HCT116 (cell line): Measurements from ENCODE around the gene SOWAHC.

Source experiments
- EZH2phosphoT487 ChIP-seq: fragments of 200-600 bp; IDR thresholded peaks from 2 replicates; pipeline ENCODE4 v1.6.1; 2018; ENCODE audit warnings: antibody characterized with exemption, borderline replicate concordance
- POLR2A ChIP-seq: IDR thresholded peaks from 2 replicates; pipeline ENCODE4 v1.7.0; 2011; ENCODE audit warnings: borderline replicate concordance; ENCODE audit not compliant: insufficient read depth, insufficient read length; ENCODE audit errors: extremely low read depth
- POLR2AphosphoS5 ChIP-seq: IDR thresholded peaks from 2 replicates; pipeline ENCODE4 v1.6.1; 2011; ENCODE audit warnings: mild to moderate bottlenecking, low read depth, low read length, moderate library complexity
- SP1 ChIP-seq: IDR thresholded peaks from 2 replicates; pipeline ENCODE4 v1.6.1; 2012; ENCODE audit warnings: low read depth
- TF ChIP-seq, protein P1 (sequence below), 3 experiments: fragments of 200-600 bp in 1 of 3; sonication (generic) in 1 of 3; IDR thresholded peaks in 2 of 3; conservative IDR thresholded peaks in 1 of 3; 2 replicates each; pipeline ENCODE4 v1.5.1; 2012 to 2017; ENCODE audit warnings: low read depth in 2 of 3, low read length in 2 of 3, antibody characterized with exemption in 1 of 3, borderline replicate concordance in 1 of 3, control low read depth in 1 of 3, mild to moderate bottlenecking in 1 of 3, mixed read lengths in 1 of 3, mixed run types in 1 of 3, moderate library complexity in 1 of 3; ENCODE audit not compliant: insufficient read depth in 1 of 3

DNA sequence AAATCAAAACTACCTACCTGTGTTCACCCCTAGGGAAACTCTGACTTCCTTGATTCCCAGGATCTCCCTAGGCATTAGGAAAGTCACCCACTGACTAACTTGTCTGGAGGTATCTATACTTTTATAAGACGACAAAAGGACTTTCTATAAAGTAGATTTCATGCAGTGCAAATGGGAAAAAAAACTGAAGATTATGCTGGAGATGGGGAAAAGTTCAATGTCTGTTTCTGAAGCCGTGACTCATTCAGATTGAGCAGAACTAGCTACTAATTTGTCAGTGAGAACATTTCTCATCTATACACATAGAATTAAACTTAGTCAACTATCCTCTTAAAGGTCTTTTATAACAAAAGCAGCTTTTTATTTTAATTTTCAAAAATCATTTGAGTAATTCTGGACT, 6.4 kb upstream of the SOWAHC start:
- TF ChIP-seq, protein P1, sequence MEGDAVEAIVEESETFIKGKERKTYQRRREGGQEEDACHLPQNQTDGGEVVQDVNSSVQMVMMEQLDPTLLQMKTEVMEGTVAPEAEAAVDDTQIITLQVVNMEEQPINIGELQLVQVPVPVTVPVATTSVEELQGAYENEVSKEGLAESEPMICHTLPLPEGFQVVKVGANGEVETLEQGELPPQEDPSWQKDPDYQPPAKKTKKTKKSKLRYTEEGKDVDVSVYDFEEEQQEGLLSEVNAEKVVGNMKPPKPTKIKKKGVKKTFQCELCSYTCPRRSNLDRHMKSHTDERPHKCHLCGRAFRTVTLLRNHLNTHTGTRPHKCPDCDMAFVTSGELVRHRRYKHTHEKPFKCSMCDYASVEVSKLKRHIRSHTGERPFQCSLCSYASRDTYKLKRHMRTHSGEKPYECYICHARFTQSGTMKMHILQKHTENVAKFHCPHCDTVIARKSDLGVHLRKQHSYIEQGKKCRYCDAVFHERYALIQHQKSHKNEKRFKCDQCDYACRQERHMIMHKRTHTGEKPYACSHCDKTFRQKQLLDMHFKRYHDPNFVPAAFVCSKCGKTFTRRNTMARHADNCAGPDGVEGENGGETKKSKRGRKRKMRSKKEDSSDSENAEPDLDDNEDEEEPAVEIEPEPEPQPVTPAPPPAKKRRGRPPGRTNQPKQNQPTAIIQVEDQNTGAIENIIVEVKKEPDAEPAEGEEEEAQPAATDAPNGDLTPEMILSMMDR (IDR thresholded peaks at IDR 0.05 in 2 of 3, conservative IDR thresholded peaks at IDR 0.05 in 1 of 3; ENCODE audit: borderline replicate concordance in 1 of 3, insufficient read depth in 1 of 3, low read depth in 2 of 3, low read length in 2 of 3), result no peak
- TF ChIP-seq SP1 (no peak), EZH2phosphoT487 (no peak), POLR2AphosphoS5 (no peak), POLR2A (no peak)
